A673 (cell line): ENCODE measurements around the gene CDH23.
A peak's percentile ranks its signal among the peaks of the same experiment; 100 is the strongest.

Source experiments
- EZH2 ChIP-seq: fragments of 200-600 bp; sonication (generic); IDR thresholded peaks from 2 replicates; pipeline ENCODE4 v1.6.1; 2017; ENCODE audit warnings: borderline replicate concordance, low read depth, mild to moderate bottlenecking, mixed read lengths, antibody characterized with exemption, low read length; ENCODE audit not compliant: poor library complexity, severe bottlenecking
- TF ChIP-seq, protein P1 (sequence below): fragments of 300-800, 200-600 bp; sonication (generic); conservative IDR thresholded peaks from 2 replicates; pipeline ENCODE4 v1.5.1; 2017; ENCODE audit warnings: low read depth, mild to moderate bottlenecking, antibody characterized with exemption, low read length, moderate library complexity, mixed read lengths

DNA sequence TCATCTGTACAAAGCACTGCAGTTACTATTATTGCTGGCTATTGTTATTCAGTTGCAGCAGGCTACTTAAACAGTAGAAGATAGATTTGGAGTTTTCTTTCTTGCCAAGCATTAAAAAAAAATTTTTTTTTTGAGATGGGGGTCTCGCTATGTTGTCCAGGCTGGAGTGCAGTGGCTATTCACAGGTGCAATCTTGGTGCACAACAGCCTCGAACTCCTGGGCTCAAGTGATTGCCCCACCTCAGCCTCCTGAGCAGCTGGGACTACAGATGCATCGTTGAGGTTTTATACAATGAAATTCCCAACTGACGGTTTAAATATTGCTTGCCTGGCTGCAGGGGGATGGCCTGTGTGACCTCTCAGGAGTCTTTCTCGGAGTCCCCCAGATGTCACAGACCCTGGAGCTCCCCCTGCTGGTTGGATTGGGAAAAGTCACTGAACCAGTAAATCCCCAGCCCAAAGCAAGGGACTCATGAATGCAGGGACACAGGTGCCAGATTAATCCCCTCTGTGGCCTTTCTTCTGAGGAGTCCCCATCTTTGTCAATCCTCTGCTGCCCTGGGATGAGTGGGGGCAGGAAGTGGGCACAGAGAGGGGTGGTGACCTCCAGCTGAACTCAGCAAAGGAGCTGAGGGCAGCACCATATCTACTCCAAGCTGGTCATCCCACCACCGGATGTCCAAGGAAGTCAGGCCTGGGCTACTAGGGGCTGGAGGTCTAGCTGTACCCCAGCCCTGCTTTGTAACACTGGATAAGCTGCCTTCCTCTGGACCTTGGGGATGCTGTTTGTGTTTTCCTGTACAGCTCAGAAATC is 173.3 kb downstream of the CDH23 start:
- no peak for TF ChIP-seq EZH2
- TF ChIP-seq, protein P1, sequence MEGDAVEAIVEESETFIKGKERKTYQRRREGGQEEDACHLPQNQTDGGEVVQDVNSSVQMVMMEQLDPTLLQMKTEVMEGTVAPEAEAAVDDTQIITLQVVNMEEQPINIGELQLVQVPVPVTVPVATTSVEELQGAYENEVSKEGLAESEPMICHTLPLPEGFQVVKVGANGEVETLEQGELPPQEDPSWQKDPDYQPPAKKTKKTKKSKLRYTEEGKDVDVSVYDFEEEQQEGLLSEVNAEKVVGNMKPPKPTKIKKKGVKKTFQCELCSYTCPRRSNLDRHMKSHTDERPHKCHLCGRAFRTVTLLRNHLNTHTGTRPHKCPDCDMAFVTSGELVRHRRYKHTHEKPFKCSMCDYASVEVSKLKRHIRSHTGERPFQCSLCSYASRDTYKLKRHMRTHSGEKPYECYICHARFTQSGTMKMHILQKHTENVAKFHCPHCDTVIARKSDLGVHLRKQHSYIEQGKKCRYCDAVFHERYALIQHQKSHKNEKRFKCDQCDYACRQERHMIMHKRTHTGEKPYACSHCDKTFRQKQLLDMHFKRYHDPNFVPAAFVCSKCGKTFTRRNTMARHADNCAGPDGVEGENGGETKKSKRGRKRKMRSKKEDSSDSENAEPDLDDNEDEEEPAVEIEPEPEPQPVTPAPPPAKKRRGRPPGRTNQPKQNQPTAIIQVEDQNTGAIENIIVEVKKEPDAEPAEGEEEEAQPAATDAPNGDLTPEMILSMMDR, result peak; percentile 84
